B cell (primary cell): Measurements from ENCODE around the gene MYO5C. TPM values are rescaled to one million over a fixed set of nuclear protein-coding genes. Genes with fewer than 3 reads are reported as not detected.
"Not testable (repeated sequence)": the region's sequence is repeated elsewhere in the genome, so short reads cannot be mapped to it uniquely, and the experiment has no call there.

Source experiments
- ATAC-seq: fragments of 200-7000 bp; cut with Tn5 transposase; one replicate; pipeline ENCODE4 v1.10.0; 2021; ENCODE audit warnings: low read depth, mild to moderate bottlenecking, moderate number of reproducible peaks, moderate library complexity
- CTCF ChIA-PET: fragments of 350-600 bp; sonication (Branson Sonifier 250); formaldehyde crosslinking; loops from one replicate; lab custom pipeline; 2021; ENCODE audit warnings: antibody characterized with exemption, inconsistent platforms; lab: Charles Lee
- POLR2A ChIA-PET: fragments of 350-600 bp; sonication (Branson Sonifier 250); formaldehyde crosslinking; loops from one replicate; lab custom pipeline; 2021; ENCODE audit warnings: antibody characterized with exemption; lab: Charles Lee
- DNase-seq: peaks from one replicate; pipeline ENCODE4 v3.0.0; 2013
- H2AFZ ChIP-seq: 2 replicates; pipeline ENCODE4 v1.6.1; 2012; ENCODE audit warnings: mild to moderate bottlenecking, low read depth, low read length; ENCODE audit not compliant: insufficient read depth, poor library complexity, severe bottlenecking
- H3K27ac ChIP-seq, 2 donors: 1 replicate in 1 of 2; 2 replicates in 1 of 2; pipeline ENCODE4 v1.5.1; 2012 to 2013; ENCODE audit warnings: low read length in 2 of 2, mild to moderate bottlenecking in 2 of 2, moderate library complexity in 1 of 2
- H3K27me3 ChIP-seq, 4 experiments: fragments of 200-600 bp in 1 of 4; sonication (generic) in 1 of 4; replicated peaks in 1 of 4; 1 replicate in 2 of 4; 2 replicates in 2 of 4; pipeline versions ENCODE4 v1.6.1 to v1.7.0; 2013 to 2016; ENCODE audit warnings: low read length in 3 of 4, mild to moderate bottlenecking in 2 of 4, mixed read lengths in 1 of 4, moderate library complexity in 1 of 4; ENCODE audit not compliant: insufficient read depth in 4 of 4, control insufficient read depth in 3 of 4; ENCODE audit errors: control extremely low read depth in 1 of 4
- H3K36me3 ChIP-seq, 2 experiments: replicated peaks in 1 of 2; 1 replicate in 1 of 2; 2 replicates in 1 of 2; pipeline versions ENCODE4 v1.6.1 to v1.7.1; 2013; ENCODE audit warnings: low read length in 1 of 2; ENCODE audit not compliant: insufficient read depth in 2 of 2, control insufficient read depth in 1 of 2; ENCODE audit errors: control extremely low read depth in 1 of 2, extremely low read depth in 1 of 2
- H3K4me1 ChIP-seq, 2 donors: fragments of 200-600 bp in 1 of 2; sonication (generic) in 1 of 2; 1 replicate in 1 of 2; 2 replicates in 1 of 2; pipeline versions ENCODE4 v1.5.1 to v1.6.1; 2013 to 2017; ENCODE audit warnings: low read length in 2 of 2; ENCODE audit not compliant: control insufficient read depth in 2 of 2, insufficient read depth in 2 of 2
- H3K4me2 ChIP-seq: replicated peaks from 2 replicates; pipeline ENCODE3; 2012; ENCODE audit warnings: mild to moderate bottlenecking, low read depth, low read length; ENCODE audit not compliant: poor library complexity, severe bottlenecking
- H3K4me3 ChIP-seq, 5 experiments: fragments of 200-600 bp in 1 of 5; sonication (generic) in 1 of 5; 1 replicate in 3 of 5; 2 replicates in 2 of 5; pipeline versions ENCODE4 v1.5.1 to v1.7.0; 2011 to 2016; ENCODE audit warnings: low read length in 4 of 5, mild to moderate bottlenecking in 4 of 5, low read depth in 2 of 5, control low read depth in 1 of 5, moderate library complexity in 1 of 5; ENCODE audit not compliant: insufficient read depth in 1 of 5; ENCODE audit errors: control extremely low read depth in 1 of 5, extremely low read depth in 1 of 5
- H3K79me2 ChIP-seq: fragments of 200-600 bp; sonication (generic); one replicate; pipeline ENCODE4 v1.6.0; 2016; ENCODE audit warnings: low read length; ENCODE audit not compliant: control insufficient read depth, insufficient read depth
- H3K9ac ChIP-seq: fragments of 200-600 bp; sonication (generic); 2 replicates; pipeline ENCODE4 v1.6.1; 2017; ENCODE audit warnings: mild to moderate bottlenecking, low read length, moderate library complexity
- H3K9me3 ChIP-seq, 3 donors: one replicate each; pipeline versions ENCODE4 v1.6.1 to v1.7.1; 2013; ENCODE audit warnings: low read length in 2 of 3; ENCODE audit not compliant: control insufficient read depth in 2 of 3, insufficient read depth in 1 of 3; ENCODE audit errors: control extremely low read depth in 1 of 3
- H4K20me1 ChIP-seq: 2 replicates; pipeline ENCODE4 v1.6.0; 2012; ENCODE audit warnings: mild to moderate bottlenecking, low read length; ENCODE audit not compliant: insufficient read depth, control insufficient read depth, poor library complexity, severe bottlenecking
- H3K27ac Mint-ChIP-seq: one replicate; pipeline ENCODE4 v1.8.0; 2021; ENCODE audit warnings: mixed read lengths
- H3K27me3 Mint-ChIP-seq: one replicate; pipeline ENCODE4 v1.8.0; 2021; ENCODE audit warnings: mixed read lengths
- H3K4me1 Mint-ChIP-seq: one replicate; pipeline ENCODE4 v1.8.0; 2021; ENCODE audit warnings: mixed read lengths
- H3K4me3 Mint-ChIP-seq: one replicate; pipeline ENCODE4 v1.8.0; 2021; ENCODE audit warnings: mixed read lengths
- H3K9me3 Mint-ChIP-seq: one replicate; pipeline ENCODE4 v1.8.0; 2022; ENCODE audit warnings: mixed read lengths; ENCODE audit not compliant: insufficient read depth
- EZH2 ChIP-seq: IDR thresholded peaks from 2 replicates; pipeline ENCODE4 v1.6.1; 2012; ENCODE audit warnings: borderline replicate concordance, low read depth, mild to moderate bottlenecking, moderate library complexity, low read length; ENCODE audit not compliant: insufficient read depth, poor library complexity, severe bottlenecking
- WGBS: methylation state at CpG from one replicate; pipeline ENCODE4 v1.1.5; 2013; ENCODE audit warnings: missing lambda C conversion rate; ENCODE audit not compliant: insufficient coverage; 5-methylcytosine and 5-hydroxymethylcytosine counted together
- intact Hi-C: fragments of 100-400 bp; cut with micrococcal nuclease; formaldehyde crosslinking; loops from one replicate; pipeline ENCODE4 v1.10.0; 2022
- polyA plus RNA-seq: library from polyadenylated mRNA; depleted of rRNA; stranded (reverse); fragments of >200 nt; gene quantifications from 2 replicates; pipeline ENCODE4 v1.2.3, GENCODE V29; 2012
- total RNA-seq, 2 donors: library from RNA; stranded (reverse); fragments of 120-200 nt in 1 of 2; gene quantifications; 1 replicate in 1 of 2; 2 replicates in 1 of 2; pipeline versions ENCODE4 v1.2.3 to v1.2.4, GENCODE V29; 2013 to 2022
- TF ChIP-seq, protein P1 (sequence below): fragments of 200-600 bp; IDR thresholded peaks from one replicate; pipeline ENCODE4 v1.8.0; 2022; ENCODE audit warnings: antibody characterized with exemption, mild to moderate bottlenecking

Gene MYO5C
- total and polyA plus RNA-seq, 2 donors (not counting 1 experiment from before 2014, with no cell fraction given) = 0.54 to 4.5 TPM

GRCh38 chr15:52288051-52288942, 7.3 kb downstream of the MYO5C start:
- no peaks in the 10 kb centered on the region for H3K9me3 Mint-ChIP-seq
- no peak overlapping the region for H3K4me3 ChIP-seq
- no peaks in the 10 kb centered on the region for H3K27me3 Mint-ChIP-seq
- intact Hi-C loops = no loop called here
- DNase-seq (no peak), ATAC-seq (no peak)
- ChIA-PET POLR2A (no interaction called here), CTCF (interaction anchor here (0.5 to 1.0 kb wide), 4 partner anchors 9 to 265 kb away, joined by 3 read pairs; no protein-coding TSS in a partner anchor)
- WGBS = 96% methylated on average over 8 of the region's 13 CpGs
- no peak overlapping the region for H3K9ac ChIP-seq
- H3K4me2 ChIP-seq = no peak overlapping the region
- H3K36me3 ChIP-seq = no peaks in the 10 kb centered on the region
- H3K27me3 ChIP-seq = peaks cover 0 to 7% (median 0%) of the 10 kb centered on the region in 4 experiments
- H3K79me2 ChIP-seq = no peaks in the 10 kb centered on the region
- H2AFZ ChIP-seq = no peak overlapping the region
- H4K20me1 ChIP-seq = no peaks in the 10 kb centered on the region
- H3K4me3 Mint-ChIP-seq = no peak overlapping the region
- no peak overlapping the region for H3K27ac Mint-ChIP-seq
- no peaks in the 10 kb centered on the region for H3K9me3 ChIP-seq
- TF ChIP-seq, protein P1, sequence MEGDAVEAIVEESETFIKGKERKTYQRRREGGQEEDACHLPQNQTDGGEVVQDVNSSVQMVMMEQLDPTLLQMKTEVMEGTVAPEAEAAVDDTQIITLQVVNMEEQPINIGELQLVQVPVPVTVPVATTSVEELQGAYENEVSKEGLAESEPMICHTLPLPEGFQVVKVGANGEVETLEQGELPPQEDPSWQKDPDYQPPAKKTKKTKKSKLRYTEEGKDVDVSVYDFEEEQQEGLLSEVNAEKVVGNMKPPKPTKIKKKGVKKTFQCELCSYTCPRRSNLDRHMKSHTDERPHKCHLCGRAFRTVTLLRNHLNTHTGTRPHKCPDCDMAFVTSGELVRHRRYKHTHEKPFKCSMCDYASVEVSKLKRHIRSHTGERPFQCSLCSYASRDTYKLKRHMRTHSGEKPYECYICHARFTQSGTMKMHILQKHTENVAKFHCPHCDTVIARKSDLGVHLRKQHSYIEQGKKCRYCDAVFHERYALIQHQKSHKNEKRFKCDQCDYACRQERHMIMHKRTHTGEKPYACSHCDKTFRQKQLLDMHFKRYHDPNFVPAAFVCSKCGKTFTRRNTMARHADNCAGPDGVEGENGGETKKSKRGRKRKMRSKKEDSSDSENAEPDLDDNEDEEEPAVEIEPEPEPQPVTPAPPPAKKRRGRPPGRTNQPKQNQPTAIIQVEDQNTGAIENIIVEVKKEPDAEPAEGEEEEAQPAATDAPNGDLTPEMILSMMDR = no peak
- TF ChIP-seq EZH2 = no peak
- H3K4me1 ChIP-seq = peaks cover 0 to 17% of the 10 kb centered on the region in 2 donors
- H3K27ac ChIP-seq = no peak overlapping the region
- H3K4me1 Mint-ChIP-seq = peaks cover 20% of the 10 kb centered on the region

GRCh38 chr15:52287114-52287513, 8.5 kb downstream of the MYO5C start:
- Histone ChIP-seq H3K4me1 (peaks cover 0 to 8% of the 10 kb centered on the region in 2 donors), H3K9ac (no peak overlapping the region), H3K36me3 (no peaks in the 10 kb centered on the region), H3K4me2 (no peak overlapping the region), H3K4me3 (no peak overlapping the region), H3K9me3 (no peaks in the 10 kb centered on the region), H2AFZ (no peak overlapping the region), H3K27ac (no peak overlapping the region), H3K79me2 (no peaks in the 10 kb centered on the region), H3K27me3 (no peaks in the 10 kb centered on the region), H4K20me1 (no peaks in the 10 kb centered on the region)
- ChIA-PET CTCF (interaction anchor here (0.5 to 1.1 kb wide), 2 partner anchors 25 to 30 kb away, joined by 3 read pairs; no protein-coding TSS in a partner anchor), POLR2A (no interaction called here)
- TF ChIP-seq, protein P1 = no peak
- no peak for TF ChIP-seq EZH2
- peaks cover 11% of the 10 kb centered on the region for H3K4me1 Mint-ChIP-seq
- no peaks in the 10 kb centered on the region for H3K9me3 Mint-ChIP-seq
- no peak for ATAC-seq
- no peaks in the 10 kb centered on the region for H3K27me3 Mint-ChIP-seq
- intact Hi-C loops = no loop called here
- H3K27ac Mint-ChIP-seq = no peak overlapping the region
- no peak overlapping the region for H3K4me3 Mint-ChIP-seq
- WGBS = no CpG with 5 or more reads among the region's 7 CpGs
- DNase-seq = no peak

DNA sequence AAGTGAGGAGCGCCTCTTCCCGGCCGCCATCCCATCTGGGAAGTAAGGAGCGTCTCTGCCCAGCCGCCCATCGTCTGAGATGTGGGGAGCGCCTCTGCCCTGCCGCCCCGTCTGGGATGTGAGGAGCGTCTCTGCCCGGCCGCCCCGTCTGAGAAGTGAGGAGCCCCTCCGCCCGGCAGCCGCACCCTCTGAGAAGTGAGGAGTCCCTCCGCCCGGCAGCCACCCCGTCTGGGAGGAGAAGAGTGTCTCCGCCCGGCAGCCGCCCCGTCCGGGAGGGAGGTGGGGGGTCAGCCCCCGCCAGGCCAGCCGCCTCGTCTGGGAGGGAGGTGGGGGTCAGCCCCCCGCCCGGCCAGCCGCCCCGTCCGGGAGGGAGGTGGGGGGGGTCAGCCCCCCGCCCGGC, 9.7 kb downstream of the MYO5C start:
- H3K27me3 Mint-ChIP-seq, DNase-seq, H3K9me3 ChIP-seq, POLR2A ChIA-PET, CTCF ChIA-PET, H2AFZ ChIP-seq, H3K9ac ChIP-seq, intact Hi-C loops, H3K4me3 ChIP-seq, H3K4me3 Mint-ChIP-seq, H3K4me1 ChIP-seq, H3K4me2 ChIP-seq, H4K20me1 ChIP-seq, H3K27ac Mint-ChIP-seq, H3K79me2 ChIP-seq, H3K27me3 ChIP-seq, H3K9me3 Mint-ChIP-seq, ATAC-seq, H3K27ac ChIP-seq, H3K4me1 Mint-ChIP-seq, H3K36me3 ChIP-seq: not testable (repeated sequence)
- WGBS = 96% methylated on average over 10 of the region's 34 CpGs
